NOMO-1 treated with DMSO at 0.1 percent for 48 hours (cell line): ENCODE data around the gene RHEBL1.

Experiments
- DNase-seq: peaks from one replicate; lab custom pipeline; 2025; ENCODE audit not compliant: unreplicated experiment; lab: John Stamatoyannopoulos, UW

RHEBL1 gene

GRCh38 chr12:49069507-49070346 is at the start of gene RHEBL1:
RHEBL1 (minus strand) TSS chr12:49069979; CDS start chr12:49069785, 194 bp downstream.
- DNase-seq: peak; percentile 98

- no peak for DNase-seq
Observed at GRCh38 chr12:49111206-49111605, 41.4 kb upstream of the RHEBL1 start.

GRCh38 chr12:49110464-49111155 is 40.8 kb upstream of the RHEBL1 start, which contains the start of gene LMBR1L:
LMBR1L (minus strand) TSS chr12:49110847; CDS start chr12:49110555, 292 bp downstream.
- peak; percentile 99 for DNase-seq

GRCh38 chr12:49109641-49110463 is 40.1 kb upstream of the RHEBL1 start:
- no peak for DNase-seq

GRCh38 chr12:49108958-49109404 is 39.2 kb upstream of the RHEBL1 start:
- DNase-seq: peak; percentile 76

- DNase-seq: no peak
Observed at GRCh38 chr12:49105504-49106084, 35.8 kb upstream of the RHEBL1 start.

- no peak for DNase-seq
Observed at GRCh38 chr12:49104822-49105221, 35.0 kb upstream of the RHEBL1 start.

- DNase-seq: no peak
Observed at GRCh38 chr12:49100380-49100779, 30.6 kb upstream of the RHEBL1 start.

- DNase-seq: no peak
Observed at GRCh38 chr12:49098703-49099102, 28.9 kb upstream of the RHEBL1 start.

- DNase-seq: peak; percentile 31
Observed at GRCh38 chr12:49098035-49098451, 28.3 kb upstream of the RHEBL1 start.

GRCh38 chr12:49097381-49097780 is 27.6 kb upstream of the RHEBL1 start:
- DNase-seq: no peak

GRCh38 chr12:49094975-49095365 is 25.2 kb upstream of the RHEBL1 start:
- no peak for DNase-seq

- no peak for DNase-seq
Observed at GRCh38 chr12:49094160-49094974, 24.6 kb upstream of the RHEBL1 start, which contains the start of gene DHH. DHH (minus strand) TSS chr12:49094801; CDS start chr12:49094512, 289 bp downstream.

- no peak for DNase-seq
Observed at GRCh38 chr12:49093792-49094159, 24.0 kb upstream of the RHEBL1 start.

GRCh38 chr12:49092816-49093406 is 23.1 kb upstream of the RHEBL1 start:
- DNase-seq: no peak

GRCh38 chr12:49092086-49092815 is 22.5 kb upstream of the RHEBL1 start:
- no peak for DNase-seq

- no peak for DNase-seq
Observed at GRCh38 chr12:49091836-49092085, 22.0 kb upstream of the RHEBL1 start.

GRCh38 chr12:49091056-49091835 is 21.5 kb upstream of the RHEBL1 start:
- no peak for DNase-seq
